K562 (cell line): ENCODE results near the gene AP2A2. TPM values are rescaled to one million over a fixed set of nuclear protein-coding genes. Genes with fewer than 3 reads are reported as not detected.

Source experiments
- ATAC-seq: fragments of 200-7000 bp; cut with Tn5 transposase; 3 replicates; pipeline ENCODE4 v1.9.1; 2020; ENCODE audit warnings: moderate library complexity
- BruUV-seq: library from RNA; stranded (reverse); fragments of 400-500 nt; replicated peaks from 2 replicates; lab custom pipeline; 2021; lab: Mats Ljungman, UMichigan
- CTCF ChIA-PET: fragments of 300-600 bp; formaldehyde crosslinking; extraction: SDS; loops from one replicate; lab custom pipeline; 2021; ENCODE audit warnings: low intra/inter-chr PET ratio; lab: Yijun Ruan, JAX
- POLR2A ChIA-PET: fragments of 300-600, 350-650 bp; sonication (Branson Sonifier 250); formaldehyde crosslinking; extraction: SDS; loops from one replicate; lab custom pipeline; 2021; ENCODE audit warnings: antibody characterized with exemption, inconsistent platforms; lab: Yijun Ruan, JAX
- DNase-seq, 4 experiments: peaks; one replicate each; pipeline versions ENCODE4 v3.0.0 to v3.0.0-alpha.2; 2011 to 2018; ENCODE audit warnings: low spot score in 3 of 4, mixed read lengths in 3 of 4; ENCODE audit errors: extremely low read depth in 1 of 4
- FAIRE-seq: peaks from 2 replicates; lab custom pipeline; 2011; peaks lifted over from hg19 to GRCh38; lab: Jason Lieb, UNC
- H2AFZ ChIP-seq: 2 replicates; pipeline ENCODE4 v1.6.0; 2011; ENCODE audit warnings: low read depth, low read length, control low read depth, inconsistent platforms
- H3K27ac ChIP-seq: fragments of 200-600 bp; 3 replicates; pipeline ENCODE4 v1.8.0; 2011; ENCODE audit warnings: low read depth, mild to moderate bottlenecking, control low read depth, inconsistent platforms, low read length, moderate library complexity, mixed read lengths; ENCODE audit errors: extremely low read depth
- H3K27me3 ChIP-seq, 2 experiments: fragments of 300-600 bp in 1 of 2; 2 replicates in 1 of 2; 3 replicates in 1 of 2; pipeline versions ENCODE4 v1.6.0 to v1.8.0; 2011; ENCODE audit warnings: inconsistent platforms in 2 of 2, low read length in 2 of 2, mild to moderate bottlenecking in 1 of 2, mixed read lengths in 1 of 2, moderate library complexity in 1 of 2; ENCODE audit not compliant: control insufficient read depth in 2 of 2, insufficient read depth in 2 of 2
- H3K36me3 ChIP-seq: fragments of 300-600 bp; 3 replicates; pipeline ENCODE4 v1.8.0; 2011; ENCODE audit warnings: mild to moderate bottlenecking, low read length, inconsistent platforms; ENCODE audit not compliant: control insufficient read depth, insufficient read depth
- H3K4me1 ChIP-seq, 2 experiments: fragments of 200-600 bp in 1 of 2; replicated peaks in 1 of 2; 2 replicates in 1 of 2; 3 replicates in 1 of 2; pipeline versions ENCODE4 v1.5.1 to v1.8.0; 2011; ENCODE audit warnings: inconsistent platforms in 2 of 2, low read length in 2 of 2, mild to moderate bottlenecking in 1 of 2, mixed read lengths in 1 of 2, moderate library complexity in 1 of 2; ENCODE audit not compliant: control insufficient read depth in 2 of 2, insufficient read depth in 2 of 2
- H3K4me2 ChIP-seq: 2 replicates; pipeline ENCODE4 v1.6.1; 2011; ENCODE audit warnings: low read length, control low read depth, inconsistent platforms, mixed read lengths; ENCODE audit not compliant: insufficient read depth
- H3K4me3 ChIP-seq: fragments of 200-600 bp; sonication (generic), shearing (Covaris generic); 2 replicates; pipeline ENCODE4 v1.5.1; 2016; ENCODE audit warnings: control low read depth, inconsistent platforms
- H3K79me2 ChIP-seq: fragments of 200-600 bp; 3 replicates; pipeline ENCODE4 v1.8.0; 2011; ENCODE audit warnings: low read length, inconsistent platforms; ENCODE audit not compliant: control insufficient read depth, insufficient read depth
- H3K9ac ChIP-seq, 2 experiments: 2 replicates each; pipeline versions ENCODE4 v1.6.0 to v1.6.1; 2011; ENCODE audit warnings: low read depth in 2 of 2, low read length in 2 of 2, control low read depth in 1 of 2, inconsistent platforms in 1 of 2, mild to moderate bottlenecking in 1 of 2, mixed read lengths in 1 of 2; ENCODE audit not compliant: insufficient read depth in 1 of 2
- H3K9me1 ChIP-seq: one replicate; pipeline ENCODE4 v1.6.0; 2011; ENCODE audit warnings: inconsistent platforms, mild to moderate bottlenecking, low read length, moderate library complexity; ENCODE audit not compliant: control insufficient read depth, insufficient read depth
- H3K9me3 ChIP-seq: replicated peaks from 2 replicates; pipeline ENCODE4 v1.5.1; 2011; ENCODE audit warnings: low read depth, low read length, inconsistent platforms; ENCODE audit not compliant: control insufficient read depth, insufficient read depth
- H4K20me1 ChIP-seq: replicated peaks from 2 replicates; pipeline ENCODE4 v1.6.1; 2011; ENCODE audit warnings: low read length, inconsistent platforms, mixed read lengths; ENCODE audit not compliant: control insufficient read depth, insufficient read depth
- PURB ChIP-seq: sonication (generic); formaldehyde crosslinking; IDR thresholded peaks from 2 replicates; pipeline ENCODE4 v1.9.0; 2021; ENCODE audit warnings: low read depth, mild to moderate bottlenecking, missing genetic modification reagents
- SNIP1 ChIP-seq: fragments of 450-650 bp; IDR thresholded peaks from 2 replicates; pipeline ENCODE4 v1.7.1; 2017; ENCODE audit warnings: low read depth, mild to moderate bottlenecking
- ZNF23 ChIP-seq: fragments of 250-450 bp; sonication (Bioruptor Pico); IDR thresholded peaks from 2 replicates; pipeline ENCODE4 v1.4.0; 2020; ENCODE audit warnings: mild to moderate bottlenecking
- ZNF316 ChIP-seq: fragments of 450-650 bp; IDR thresholded peaks from 2 replicates; pipeline ENCODE4 v1.6.1; 2016
- ZNF431 ChIP-seq: sonication (generic); formaldehyde crosslinking; IDR thresholded peaks from 2 replicates; pipeline ENCODE4 v1.8.0; 2022; ENCODE audit warnings: mild to moderate bottlenecking, missing genetic modification reagents
- WGBS: fragments of 100-300 bp; shearing (Covaris generic); methylation state at CpG from one replicate; pipeline ENCODE4 v1.1.6; 2016; ENCODE audit warnings: low coverage, mixed read lengths; ENCODE audit not compliant: insufficient coverage; ENCODE audit errors: missing lambda C conversion rate; 5-methylcytosine and 5-hydroxymethylcytosine counted together
- in situ Hi-C: fragments of 300-500 bp; cut with MboI; formaldehyde crosslinking; loops from 4 replicates; pipeline ENCODE4 v1.15.0; 2018; ENCODE audit warnings: inconsistent platforms, mixed read lengths
- intact Hi-C: fragments of 100-400 bp; cut with micrococcal nuclease; formaldehyde crosslinking; loops from 2 replicates; pipeline ENCODE4 v1.14.2; 2022
- polyA plus RNA-seq, 8 experiments: library from polyadenylated mRNA; depleted of rRNA in 4 of 8; stranded (reverse) in 5 of 8; unstranded in 3 of 8; fragments of >200 nt; fragmentation: Nextera tagmentation in 2 of 8; fragmentation: Illumina TruSeq in 1 of 8; extraction: Ambion mirVana in 2 of 8; extraction: Trizol in 1 of 8; gene quantifications; 2 replicates each; pipeline versions ENCODE4 v1.2.1 to v1.2.3, GENCODE V29; 2011 to 2014; ENCODE audit warnings: inconsistent platforms in 1 of 8, missing spikeins in 1 of 8
- total RNA-seq, 7 experiments: library from RNA; depleted of rRNA in 6 of 7; stranded (reverse); fragments of >200 nt in 6 of 7; fragmentation: Illumina TruSeq in 2 of 7; extraction: Trizol in 2 of 7; gene quantifications; 2 replicates each; pipeline versions ENCODE4 v1.2.1 to v1.2.3, GENCODE V29; 2011 to 2021; ENCODE audit warnings: low replicate concordance in 1 of 7
- TF ChIP-seq, protein P1 (sequence below): fragments of 250-450 bp; sonication (Bioruptor Pico); IDR thresholded peaks from 2 replicates; pipeline ENCODE4 v1.5.0; 2021

Gene AP2A2
- total and polyA plus RNA-seq, 9 of the 15 experiments (the other 6 are each of a cell fraction or from before 2014, with no cell fraction given), result 0.69 to 41.7 (median 15.2) TPM

DNA sequence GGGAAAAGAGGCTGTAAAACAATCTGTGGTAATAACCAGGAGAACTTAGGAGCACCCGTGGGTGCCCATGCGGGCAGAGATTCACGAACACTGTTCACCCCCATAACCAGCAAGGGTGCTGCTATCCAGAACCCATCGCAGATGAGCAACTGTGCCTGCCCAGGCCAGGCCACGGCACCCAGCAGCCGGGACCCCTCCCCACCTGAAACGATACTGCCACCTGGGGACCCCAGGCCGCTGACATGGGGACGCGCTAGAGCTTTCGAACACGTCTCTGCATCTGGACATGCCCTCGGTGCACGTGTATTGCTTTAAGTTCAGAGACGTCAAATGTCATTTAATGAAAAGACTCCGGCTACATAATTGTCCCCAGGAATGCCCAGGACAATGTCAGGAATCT lies 134.7 kb downstream of the AP2A2 start:
- 11% methylated on average over 16 of the region's 16 CpGs for WGBS
- peaks cover 5% of the 10 kb centered on the region for H3K9me3 ChIP-seq
- no peak for TF ChIP-seq PURB (CRISPR knock-in tag)
- TF ChIP-seq, protein P1, sequence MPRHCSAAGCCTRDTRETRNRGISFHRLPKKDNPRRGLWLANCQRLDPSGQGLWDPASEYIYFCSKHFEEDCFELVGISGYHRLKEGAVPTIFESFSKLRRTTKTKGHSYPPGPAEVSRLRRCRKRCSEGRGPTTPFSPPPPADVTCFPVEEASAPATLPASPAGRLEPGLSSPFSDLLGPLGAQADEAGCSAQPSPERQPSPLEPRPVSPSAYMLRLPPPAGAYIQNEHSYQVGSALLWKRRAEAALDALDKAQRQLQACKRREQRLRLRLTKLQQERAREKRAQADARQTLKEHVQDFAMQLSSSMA, result no peak
- no peak overlapping the region for H3K4me3 ChIP-seq
- no peak overlapping the region for H3K4me2 ChIP-seq
- DNase-seq (no peak), FAIRE-seq (no peak), ATAC-seq (no peak)
- no TSS peak for BruUV-seq
- no peak overlapping the region for H3K9ac ChIP-seq
- ChIA-PET POLR2A (interaction anchor here (0.7 to 1.0 kb wide), 2 partner anchors 8 to 12 kb away, joined by 3 to 4 read pairs; no protein-coding TSS in a partner anchor), CTCF (no interaction called here)
- no peak overlapping the region for H2AFZ ChIP-seq
- peaks cover 29 to 62% of the 10 kb centered on the region in 2 experiments for H3K27me3 ChIP-seq
- no peaks in the 10 kb centered on the region for H3K79me2 ChIP-seq
- H3K27ac ChIP-seq, result no peak overlapping the region
- intact Hi-C loops (no loop called here), in situ Hi-C loops (no loop called here)
- no peaks in the 10 kb centered on the region for H3K9me1 ChIP-seq
- H4K20me1 ChIP-seq, result no peaks in the 10 kb centered on the region
- H3K4me1 ChIP-seq, result peaks cover 0 to 14% of the 10 kb centered on the region in 2 experiments; a peak in 2 of 5 replicates
- no peaks in the 10 kb centered on the region for H3K36me3 ChIP-seq

DNA sequence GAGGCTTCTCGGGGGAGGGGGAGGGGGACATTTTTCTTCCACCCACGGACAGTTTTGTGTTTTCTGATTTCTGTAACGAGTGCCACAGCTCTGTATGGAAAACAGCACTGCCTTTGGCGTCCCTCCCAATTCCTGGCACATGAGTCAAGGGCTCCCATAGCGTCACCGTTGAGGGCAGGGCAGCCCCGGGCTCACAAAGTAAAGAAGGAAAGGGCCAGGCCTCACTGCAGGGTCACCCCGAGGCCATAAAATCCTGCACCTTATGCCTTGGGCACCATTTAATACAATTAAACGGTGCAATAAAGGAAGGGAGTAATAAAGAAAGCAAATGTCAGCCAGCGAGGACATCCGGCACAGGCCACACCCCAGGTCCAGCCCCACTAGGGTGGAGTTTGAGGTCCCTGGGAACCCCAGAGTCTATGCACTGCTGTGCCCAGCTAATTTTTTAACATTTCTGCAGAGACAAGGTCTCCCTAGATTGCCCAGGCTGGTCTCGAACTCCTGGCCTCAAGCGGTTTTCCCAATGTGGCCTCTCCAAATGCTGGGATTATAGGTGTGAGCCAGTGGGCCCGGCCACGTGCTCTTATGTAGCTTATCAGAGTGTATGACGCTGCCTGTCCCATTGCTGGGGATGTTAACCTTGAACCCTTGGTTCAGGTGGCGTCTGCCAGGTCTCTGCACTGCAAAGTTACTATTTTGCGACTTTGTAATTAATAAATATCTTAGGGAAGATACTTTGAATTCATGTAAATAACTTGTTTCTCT lies 135.4 kb downstream of the AP2A2 start:
- FAIRE-seq (no peak), ATAC-seq (no peak), DNase-seq (no peak)
- Histone ChIP-seq H3K4me3 (no peak overlapping the region), H4K20me1 (no peaks in the 10 kb centered on the region), H3K36me3 (no peaks in the 10 kb centered on the region), H3K9ac (no peak overlapping the region), H3K27ac (no peak overlapping the region), H3K79me2 (no peaks in the 10 kb centered on the region), H2AFZ (no peak overlapping the region), H3K4me1 (peaks cover 0 to 11% of the 10 kb centered on the region in 2 experiments; a peak in 2 of 5 replicates), H3K9me1 (no peaks in the 10 kb centered on the region), H3K9me3 (peaks cover 5% of the 10 kb centered on the region), H3K27me3 (peaks cover 23 to 55% of the 10 kb centered on the region in 2 experiments), H3K4me2 (no peak overlapping the region)
- no TSS peak for BruUV-seq
- 3% methylated on average over 18 of the region's 18 CpGs for WGBS
- ChIA-PET POLR2A (no interaction called here), CTCF (no interaction called here)
- in situ Hi-C loops, result no loop called here
- intact Hi-C loops, result no loop called here
- TF ChIP-seq ZNF316 (no peak), SNIP1 (0 out of 2 replicates have a peak, but pooled peaks have one; percentile 46), ZNF431 (CRISPR knock-in tag) (no peak), ZNF23 (CRISPR knock-in tag) (no peak)
